OCI-LY3 (cell line): ENCODE measurements around the gene QKI.

Experiments
- H2AFZ ChIP-seq: fragments of 200-600, 300-600 bp; shearing (Covaris generic); 2 replicates; pipeline ENCODE4 v1.6.0; 2014; ENCODE audit warnings: antibody characterized with exemption, low read depth, low read length
- H3K27ac ChIP-seq: fragments of 200-600, 300-600 bp; sonication (generic); 2 replicates; pipeline ENCODE4 v1.5.1; 2014; ENCODE audit warnings: mild to moderate bottlenecking, low read length, moderate library complexity, mixed read lengths
- H3K27me3 ChIP-seq: fragments of 200-600, 300-600 bp; sonication (generic); 2 replicates; pipeline ENCODE4 v1.6.1; 2014; ENCODE audit warnings: low read depth, low read length, mixed read lengths
- H3K36me3 ChIP-seq: fragments of 200-600, 300-600 bp; sonication (generic); replicated peaks from 2 replicates; pipeline ENCODE3; 2014; ENCODE audit warnings: low read depth, low read length, mixed read lengths
- H3K4me1 ChIP-seq: fragments of 300-600, 200-600 bp; sonication (generic); 2 replicates; pipeline ENCODE4 v1.6.1; 2014; ENCODE audit warnings: low read length, mixed read lengths
- H3K4me2 ChIP-seq: fragments of 200-600, 300-600 bp; sonication (generic); 2 replicates; pipeline ENCODE4 v1.6.1; 2014; ENCODE audit warnings: low read length, mixed read lengths
- H3K4me3 ChIP-seq: fragments of 300-600, 200-600 bp; sonication (generic); 2 replicates; pipeline ENCODE4 v1.5.1; 2014; ENCODE audit warnings: antibody characterized with exemption, mild to moderate bottlenecking, low read length, moderate library complexity
- H3K79me2 ChIP-seq: fragments of 300-600, 200-600 bp; shearing (Covaris generic); 2 replicates; pipeline ENCODE4 v1.6.1; 2014; ENCODE audit warnings: mild to moderate bottlenecking, low read length, mixed read lengths
- H3K9ac ChIP-seq: fragments of 300-600, 200-600 bp; shearing (Covaris generic); 2 replicates; pipeline ENCODE4 v1.6.0; 2014; ENCODE audit warnings: mild to moderate bottlenecking, low read length, moderate library complexity
- H3K9me3 ChIP-seq: fragments of 200-600, 300-600 bp; shearing (Covaris generic); 2 replicates; pipeline ENCODE4 v1.6.1; 2014; ENCODE audit warnings: low read length, mixed read lengths; ENCODE audit not compliant: insufficient read depth
- H4K20me1 ChIP-seq: fragments of 200-600, 300-600 bp; sonication (generic); 2 replicates; pipeline ENCODE4 v1.6.1; 2016; ENCODE audit warnings: low read length, mixed read lengths; ENCODE audit not compliant: insufficient read depth
- CTCF ChIP-seq: fragments of 200-600, 300-600 bp; sonication (generic); IDR thresholded peaks from 2 replicates; pipeline ENCODE4 v1.5.1; 2014; ENCODE audit warnings: antibody characterized with exemption, low read length, low read depth
- EZH2phosphoT487 ChIP-seq: fragments of 200-600 bp; shearing (Covaris generic); IDR thresholded peaks from 2 replicates; pipeline ENCODE4 v1.6.1; 2018; ENCODE audit warnings: antibody characterized with exemption, mixed run types, low read depth

The QKI gene

GRCh38 chr6:163457637-163458561 lies 43.4 kb downstream of the QKI start:
- Histone ChIP-seq H3K4me2 (no peak overlapping the region), H3K27ac (no peak overlapping the region), H3K79me2 (peaks cover 100% of the 10 kb centered on the region), H3K4me1 (peaks cover 36% of the 10 kb centered on the region), H2AFZ (no peak overlapping the region), H3K27me3 (no peaks in the 10 kb centered on the region), H4K20me1 (peaks cover 98% of the 10 kb centered on the region), H3K9me3 (no peaks in the 10 kb centered on the region), H3K36me3 (peaks cover 18% of the 10 kb centered on the region), H3K4me3 (no peak overlapping the region), H3K9ac (no peak overlapping the region)
- TF ChIP-seq CTCF (no peak), EZH2phosphoT487 (no peak)

- Histone ChIP-seq H3K4me3 (no peak overlapping the region), H3K79me2 (peaks cover 100% of the 10 kb centered on the region), H3K9me3 (no peaks in the 10 kb centered on the region), H3K27ac (no peak overlapping the region), H3K27me3 (no peaks in the 10 kb centered on the region), H3K4me1 (peaks cover 29% of the 10 kb centered on the region), H3K36me3 (peaks cover 21% of the 10 kb centered on the region), H3K9ac (no peak overlapping the region), H3K4me2 (no peak overlapping the region), H4K20me1 (peaks cover 93% of the 10 kb centered on the region), H2AFZ (no peak overlapping the region)
- TF ChIP-seq EZH2phosphoT487 (no peak), CTCF (no peak)
These were observed 44.5 kb downstream of the QKI start for GRCh38 chr6:163459007-163459406.

- Histone ChIP-seq H3K9me3 (no peaks in the 10 kb centered on the region), H3K4me1 (peaks cover 24% of the 10 kb centered on the region), H4K20me1 (peaks cover 87% of the 10 kb centered on the region), H2AFZ (no peak overlapping the region), H3K4me3 (no peak overlapping the region), H3K36me3 (peaks cover 21% of the 10 kb centered on the region), H3K27me3 (no peaks in the 10 kb centered on the region), H3K9ac (no peak overlapping the region), H3K4me2 (no peak overlapping the region), H3K27ac (no peak overlapping the region), H3K79me2 (peaks cover 98% of the 10 kb centered on the region)
- TF ChIP-seq CTCF = no peak
- no peak for TF ChIP-seq EZH2phosphoT487
These were observed 45.0 kb downstream of the QKI start for GRCh38 chr6:163459536-163459935.

- Histone ChIP-seq H3K9me3 (no peaks in the 10 kb centered on the region), H3K4me3 (no peak overlapping the region), H3K4me2 (peak overlapping the region; percentile 32; the same call in 1 of the 2 replicates), H3K79me2 (peaks cover 98% of the 10 kb centered on the region), H3K9ac (no peak overlapping the region), H3K27ac (no peak overlapping the region), H3K36me3 (peaks cover 24% of the 10 kb centered on the region), H3K27me3 (no peaks in the 10 kb centered on the region), H4K20me1 (peaks cover 83% of the 10 kb centered on the region), H2AFZ (no peak overlapping the region), H3K4me1 (peaks cover 24% of the 10 kb centered on the region)
- no peak for TF ChIP-seq CTCF
- no peak for TF ChIP-seq EZH2phosphoT487
These were observed 45.8 kb downstream of the QKI start for GRCh38 chr6:163460307-163460782.
